LHCN-M2 (cell line): Measurements from ENCODE around the gene AJAP1. TPM values are rescaled to one million over a fixed set of nuclear protein-coding genes. Genes with fewer than 3 reads are reported as not detected.

Experiments used
- DNase-seq: peaks from one replicate; pipeline ENCODE4 v3.0.0-alpha.2; 2012; ENCODE audit warnings: low read depth
- total RNA-seq: library from RNA; depleted of rRNA; stranded (reverse); fragments of >200 nt; gene quantifications from 2 replicates; pipeline ENCODE4 v1.2.3, GENCODE V29; 2014

AJAP1 gene
- total RNA-seq, 1 experiment from 2014 or later: not detected

DNA sequence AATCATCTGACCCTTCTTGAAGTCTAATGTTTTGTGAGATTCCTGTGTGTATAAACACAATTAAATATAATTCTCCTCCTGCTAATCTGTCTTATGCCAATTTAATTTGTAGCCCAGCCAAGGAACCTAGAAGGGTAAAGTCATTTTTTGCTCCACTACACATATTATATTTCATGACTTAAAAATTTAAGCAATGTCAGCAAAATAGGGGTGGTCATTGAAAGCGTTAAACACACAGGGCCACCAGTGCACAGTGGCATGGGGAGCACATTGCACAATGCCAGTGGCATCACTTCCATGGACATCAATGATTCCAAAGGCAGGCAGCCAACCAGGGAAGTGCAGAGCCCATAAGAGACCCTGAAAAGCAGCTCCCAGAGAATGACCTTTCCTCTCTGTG is 166.1 kb downstream of the AJAP1 start:
- no peak for DNase-seq

GRCh38 chr1:4825800-4826450 is 171.5 kb downstream of the AJAP1 start:
- no peak for DNase-seq

GRCh38 chr1:4830707-4831106 is 176.3 kb downstream of the AJAP1 start:
- DNase-seq: no peak

- DNase-seq: no peak
These were observed 182.2 kb downstream of the AJAP1 start for GRCh38 chr1:4836574-4836973.

- no peak for DNase-seq
These were observed 182.7 kb downstream of the AJAP1 start for GRCh38 chr1:4837031-4837600.

DNA sequence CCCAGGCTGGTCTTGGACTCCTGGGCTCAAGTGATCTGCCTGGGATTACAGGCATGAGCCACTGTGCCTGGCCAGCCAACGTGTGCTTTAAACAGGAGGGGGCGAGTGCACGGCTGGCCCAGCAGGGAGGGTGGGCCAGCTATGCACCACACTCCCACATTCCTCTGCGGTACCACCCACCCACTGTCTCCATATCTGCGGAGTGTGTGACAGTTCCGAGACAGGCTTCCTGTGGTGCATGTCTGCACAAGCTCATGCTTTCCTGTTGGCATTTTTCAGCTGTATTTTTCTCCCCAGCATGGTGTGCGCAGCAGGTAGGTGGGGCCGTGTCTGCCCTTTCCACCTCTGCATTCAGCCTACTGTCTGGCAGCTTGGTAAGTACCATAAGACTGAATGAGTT is 183.3 kb downstream of the AJAP1 start:
- DNase-seq: no peak

GRCh38 chr1:4838231-4838630 is 183.8 kb downstream of the AJAP1 start:
- DNase-seq: no peak
